ENCODE results near the gene STAT1.

The STAT1 gene

GRCh38 chr2:191025135-191025534 is 11.2 kb upstream of the STAT1 start:
- H4K20me1 ChIP-seq (ENCODE audit: insufficient read depth, low read length): no peaks in the 10 kb centered on the region
- no peak overlapping the region for H3K4me2 ChIP-seq (ENCODE audit: low read length)
- H3K4me1 ChIP-seq (ENCODE audit: low read length): peaks cover 25% of the 10 kb centered on the region
- H3K27ac ChIP-seq (ENCODE audit: low read length): no peak overlapping the region
- H3K9me3 ChIP-seq (ENCODE audit: insufficient read depth, low read length): no peaks in the 10 kb centered on the region
- TF ChIP-seq EZH2phosphoT487 (IDR thresholded peaks at IDR 0.05; ENCODE audit: low read depth) (no peak), CTCF (IDR thresholded peaks at IDR 0.05; ENCODE audit: low read depth, low read length) (no peak)
- H3K79me2 ChIP-seq (ENCODE audit: low read length): no peaks in the 10 kb centered on the region
- peaks cover 8% of the 10 kb centered on the region; the same call in 1 of the 2 replicates for H3K27me3 ChIP-seq (ENCODE audit: low read depth, low read length)
- H3K4me3 ChIP-seq (ENCODE audit: low read length): no peak overlapping the region
- no peaks in the 10 kb centered on the region for H3K36me3 ChIP-seq (replicated peaks; ENCODE audit: low read depth, low read length)
- H3K9ac ChIP-seq (ENCODE audit: low read length): no peak overlapping the region
- H2AFZ ChIP-seq (ENCODE audit: low read depth, low read length): no peak overlapping the region

- TF ChIP-seq EZH2phosphoT487 (IDR thresholded peaks at IDR 0.05; ENCODE audit: low read depth) (no peak), CTCF (IDR thresholded peaks at IDR 0.05; ENCODE audit: low read depth, low read length) (no peak)
- Histone ChIP-seq H3K4me2 (ENCODE audit: low read length) (no peak overlapping the region), H3K4me3 (ENCODE audit: low read length) (no peak overlapping the region), H3K4me1 (ENCODE audit: low read length) (peaks cover 30% of the 10 kb centered on the region), H3K27ac (ENCODE audit: low read length) (no peak overlapping the region), H3K27me3 (ENCODE audit: low read depth, low read length) (no peaks in the 10 kb centered on the region), H3K9ac (ENCODE audit: low read length) (no peak overlapping the region), H3K36me3 (replicated peaks; ENCODE audit: low read depth, low read length) (no peaks in the 10 kb centered on the region), H3K9me3 (ENCODE audit: insufficient read depth, low read length) (no peaks in the 10 kb centered on the region), H2AFZ (ENCODE audit: low read depth, low read length) (no peak overlapping the region), H4K20me1 (ENCODE audit: insufficient read depth, low read length) (no peaks in the 10 kb centered on the region), H3K79me2 (ENCODE audit: low read length) (no peaks in the 10 kb centered on the region)
Measured at GRCh38 chr2:191023235-191023679, 9.3 kb upstream of the STAT1 start.

GRCh38 chr2:191020742-191021381 is 6.9 kb upstream of the STAT1 start:
- H3K27ac ChIP-seq (ENCODE audit: low read length): peak overlapping the region; percentile 66
- peak overlapping the region; percentile 97 for H3K4me2 ChIP-seq (ENCODE audit: low read length)
- H4K20me1 ChIP-seq (ENCODE audit: insufficient read depth, low read length): no peaks in the 10 kb centered on the region
- no peaks in the 10 kb centered on the region for H3K9me3 ChIP-seq (ENCODE audit: insufficient read depth, low read length)
- TF ChIP-seq CTCF (IDR thresholded peaks at IDR 0.05; ENCODE audit: low read depth, low read length) (no peak), EZH2phosphoT487 (IDR thresholded peaks at IDR 0.05; ENCODE audit: low read depth) (no peak)
- no peaks in the 10 kb centered on the region for H3K79me2 ChIP-seq (ENCODE audit: low read length)
- H3K36me3 ChIP-seq (replicated peaks; ENCODE audit: low read depth, low read length): no peaks in the 10 kb centered on the region
- H3K27me3 ChIP-seq (ENCODE audit: low read depth, low read length): no peaks in the 10 kb centered on the region
- peak overlapping the region; percentile 92 for H3K9ac ChIP-seq (ENCODE audit: low read length)
- H2AFZ ChIP-seq (ENCODE audit: low read depth, low read length): 0 out of 2 replicates have a peak overlapping the region, but pooled peaks have one; percentile 31
- peak overlapping the region; percentile 86 for H3K4me3 ChIP-seq (ENCODE audit: low read length)
- H3K4me1 ChIP-seq (ENCODE audit: low read length): peaks cover 30% of the 10 kb centered on the region

GRCh38 chr2:191020221-191020741 is 6.3 kb upstream of the STAT1 start:
- no peaks in the 10 kb centered on the region for H3K27me3 ChIP-seq (ENCODE audit: low read depth, low read length)
- H3K4me3 ChIP-seq (ENCODE audit: low read length): peak overlapping the region; percentile 86
- H3K9me3 ChIP-seq (ENCODE audit: insufficient read depth, low read length): no peaks in the 10 kb centered on the region
- H3K4me2 ChIP-seq (ENCODE audit: low read length): peak overlapping the region; percentile 97
- no peaks in the 10 kb centered on the region for H3K36me3 ChIP-seq (replicated peaks; ENCODE audit: low read depth, low read length)
- H3K4me1 ChIP-seq (ENCODE audit: low read length): peaks cover 35% of the 10 kb centered on the region
- H3K27ac ChIP-seq (ENCODE audit: low read length): peak overlapping the region; percentile 66
- no peak for TF ChIP-seq CTCF (IDR thresholded peaks at IDR 0.05; ENCODE audit: low read depth, low read length)
- TF ChIP-seq EZH2phosphoT487 (IDR thresholded peaks at IDR 0.05; ENCODE audit: low read depth): no peak
- H3K79me2 ChIP-seq (ENCODE audit: low read length): no peaks in the 10 kb centered on the region
- H3K9ac ChIP-seq (ENCODE audit: low read length): peak overlapping the region; percentile 92
- no peaks in the 10 kb centered on the region for H4K20me1 ChIP-seq (ENCODE audit: insufficient read depth, low read length)
- peak overlapping the region; percentile 60; the same call in 1 of the 2 replicates for H2AFZ ChIP-seq (ENCODE audit: low read depth, low read length)
